Thymus (tissue), 11 donors: Measurements from ENCODE around the gene C11orf16. TPM values are rescaled to one million over a fixed set of nuclear protein-coding genes. Genes with fewer than 3 reads are reported as not detected.
A peak's percentile ranks its signal among the peaks of the same experiment; 100 is the strongest.

Experiments
- DNase-seq, 9 donors: peaks; one replicate each; pipeline ENCODE4 v3.0.0-alpha.2; 2013; ENCODE audit warnings: low spot score in 9 of 9, low read depth in 6 of 9, missing footprints in 1 of 9
- H3K27ac ChIP-seq, 2 donors: one replicate each; pipeline ENCODE4 v1.5.1; 2013; ENCODE audit warnings: control low read depth in 1 of 2, low read depth in 1 of 2, low read length in 1 of 2, mild to moderate bottlenecking in 1 of 2, moderate library complexity in 1 of 2
- H3K27me3 ChIP-seq, 2 donors: one replicate each; pipeline ENCODE4 v1.5.1; 2013; ENCODE audit warnings: low read length in 1 of 2; ENCODE audit not compliant: control insufficient read depth in 2 of 2, insufficient read depth in 1 of 2
- H3K36me3 ChIP-seq, 2 donors: one replicate each; pipeline ENCODE4 v1.5.1; 2013; ENCODE audit warnings: low read length in 1 of 2, mild to moderate bottlenecking in 1 of 2, moderate library complexity in 1 of 2; ENCODE audit not compliant: control insufficient read depth in 2 of 2, insufficient read depth in 2 of 2
- H3K4me1 ChIP-seq, 2 donors: one replicate each; pipeline ENCODE4 v1.5.1; 2013; ENCODE audit warnings: low read length in 2 of 2; ENCODE audit not compliant: control insufficient read depth in 2 of 2, insufficient read depth in 2 of 2
- H3K4me3 ChIP-seq, 2 donors: one replicate each; pipeline ENCODE4 v1.5.1; 2013; ENCODE audit warnings: low read length in 2 of 2, control low read depth in 1 of 2, mild to moderate bottlenecking in 1 of 2
- H3K9me3 ChIP-seq, 2 donors: one replicate each; pipeline ENCODE4 v1.5.1; 2013; ENCODE audit warnings: low read length in 1 of 2, mild to moderate bottlenecking in 1 of 2; ENCODE audit not compliant: control insufficient read depth in 2 of 2, insufficient read depth in 1 of 2
- whole genome bisulfite sequencing: extraction: QIAGEN DNeasy Blood & Tissue Kit; methylation state at CpG from one replicate; pipeline ENCODE4 v1.1.7; 2013; 5-methylcytosine and 5-hydroxymethylcytosine counted together
- polyA plus RNA-seq: library from polyadenylated mRNA; stranded (reverse); fragments of 200-250 nt; gene quantifications from one replicate; pipeline ENCODE4 v1.2.3, GENCODE V29; 2013
- total RNA-seq: library from RNA; stranded (reverse); fragments of 120-200 nt; gene quantifications from one replicate; pipeline ENCODE4 v1.2.4, GENCODE V29; 2013
- donor health status: healthy.

The C11orf16 gene
- total and polyA plus RNA-seq, 2 donors, result 2.9 to 3.8 TPM

DNA sequence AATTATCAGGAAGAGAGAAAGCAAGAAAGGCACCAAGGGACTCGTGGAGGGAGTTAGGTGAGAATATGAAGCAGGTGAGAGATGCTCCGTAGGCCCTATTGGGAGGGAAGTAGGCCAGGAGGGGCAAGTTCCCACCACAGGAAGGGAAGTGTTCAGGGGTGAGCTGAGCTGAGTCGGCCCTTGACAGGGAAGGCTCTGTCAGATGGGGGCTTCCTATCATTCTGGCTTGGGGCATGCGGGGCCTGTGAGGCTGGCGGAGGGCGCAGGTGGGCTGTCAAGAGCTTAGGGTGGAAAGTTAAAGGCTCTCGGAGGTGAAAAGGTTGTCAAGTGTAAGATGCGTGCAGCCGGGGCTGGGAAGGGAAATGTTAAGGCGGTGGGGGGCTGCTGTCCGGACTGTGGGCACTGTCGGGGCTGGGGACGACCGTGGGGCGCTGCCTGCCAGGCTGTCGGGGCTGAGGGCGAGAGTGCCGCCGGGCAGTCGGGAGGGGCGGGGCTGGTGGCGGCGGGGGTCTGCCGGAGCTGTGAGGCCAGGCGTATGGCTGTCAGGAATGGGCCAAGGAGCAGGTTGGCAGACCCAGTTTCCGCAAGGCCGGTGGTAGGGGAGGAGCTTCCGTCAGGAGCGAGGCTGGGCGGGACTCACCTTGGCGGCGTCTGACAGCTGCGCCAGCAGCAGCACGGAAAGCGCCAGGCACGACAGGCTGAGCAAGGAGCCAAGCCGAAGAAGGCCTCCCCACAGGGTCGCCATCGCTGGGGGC is 31.0 kb upstream of the C11orf16 start:
- Histone ChIP-seq H3K27me3 (no peaks in the 10 kb centered on the region), H3K27ac (peak overlapping the region; percentile 89 to 97), H3K4me1 (peaks cover 16% of the 10 kb centered on the region in 2 donors), H3K9me3 (no peaks in the 10 kb centered on the region), H3K36me3 (no peaks in the 10 kb centered on the region), H3K4me3 (peak overlapping the region; percentile 77 to 93)
- 3% methylated on average over 39 of the region's 39 CpGs for WGBS
- DNase-seq, result peak in 7 of 9 donors; percentile 7 to 90 (median 73)

DNA sequence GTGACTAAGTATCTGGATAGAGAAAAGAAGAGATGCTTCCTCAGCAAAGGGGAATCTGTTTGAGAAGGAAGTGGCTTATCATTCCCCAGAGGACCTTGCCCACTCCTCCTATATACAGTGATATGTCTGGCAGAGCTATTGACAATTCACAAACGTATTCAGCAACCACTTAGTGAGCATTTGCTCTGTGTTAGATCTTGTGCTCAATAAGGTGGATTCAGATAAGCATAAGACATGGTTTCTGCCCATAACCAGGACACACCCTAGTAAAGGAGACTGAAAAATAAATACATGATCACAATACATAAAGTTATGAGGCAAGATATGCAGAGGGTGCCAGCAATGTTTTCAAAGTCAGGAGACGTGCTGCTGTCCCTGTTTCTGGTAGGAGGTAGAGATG is 30.1 kb upstream of the C11orf16 start:
- WGBS, result 65% methylated on average over 2 of the region's 2 CpGs
- H3K36me3 ChIP-seq, result no peaks in the 10 kb centered on the region
- H3K4me3 ChIP-seq, result peak overlapping the region in 1 of 2 donors; percentile 4
- H3K4me1 ChIP-seq, result peaks cover 16% of the 10 kb centered on the region in 2 donors
- H3K9me3 ChIP-seq, result no peaks in the 10 kb centered on the region
- no peaks in the 10 kb centered on the region for H3K27me3 ChIP-seq
- H3K27ac ChIP-seq, result peak overlapping the region in 1 of 2 donors; percentile 48
- no peak for DNase-seq

DNA sequence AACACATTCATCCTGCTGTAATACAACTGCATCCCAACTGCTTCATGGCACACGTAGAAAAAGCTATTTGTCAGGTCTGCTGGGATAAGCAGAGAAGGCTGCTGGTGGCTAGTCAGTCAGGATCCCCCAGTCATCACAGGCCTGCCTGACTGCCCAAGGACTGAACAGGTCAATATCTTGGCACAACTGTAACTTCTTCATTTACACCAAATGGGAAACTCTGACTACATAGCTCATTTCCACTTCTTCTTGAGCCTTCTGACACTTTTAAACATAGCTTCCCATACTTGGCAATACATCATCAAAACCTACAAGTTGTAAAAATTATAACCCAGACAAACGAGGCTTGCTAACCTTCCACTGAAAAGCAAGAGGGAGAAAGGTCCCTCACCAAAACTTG is 28.7 kb upstream of the C11orf16 start:
- H3K27me3 ChIP-seq, result no peaks in the 10 kb centered on the region
- H3K9me3 ChIP-seq, result no peaks in the 10 kb centered on the region
- H3K27ac ChIP-seq, result no peak overlapping the region
- peaks cover 2 to 3% of the 10 kb centered on the region in 2 donors for H3K36me3 ChIP-seq
- H3K4me3 ChIP-seq, result no peak overlapping the region
- 93% methylated on average over 2 of the region's 2 CpGs for WGBS
- no peak for DNase-seq
- peaks cover 16% of the 10 kb centered on the region in 2 donors for H3K4me1 ChIP-seq

DNA sequence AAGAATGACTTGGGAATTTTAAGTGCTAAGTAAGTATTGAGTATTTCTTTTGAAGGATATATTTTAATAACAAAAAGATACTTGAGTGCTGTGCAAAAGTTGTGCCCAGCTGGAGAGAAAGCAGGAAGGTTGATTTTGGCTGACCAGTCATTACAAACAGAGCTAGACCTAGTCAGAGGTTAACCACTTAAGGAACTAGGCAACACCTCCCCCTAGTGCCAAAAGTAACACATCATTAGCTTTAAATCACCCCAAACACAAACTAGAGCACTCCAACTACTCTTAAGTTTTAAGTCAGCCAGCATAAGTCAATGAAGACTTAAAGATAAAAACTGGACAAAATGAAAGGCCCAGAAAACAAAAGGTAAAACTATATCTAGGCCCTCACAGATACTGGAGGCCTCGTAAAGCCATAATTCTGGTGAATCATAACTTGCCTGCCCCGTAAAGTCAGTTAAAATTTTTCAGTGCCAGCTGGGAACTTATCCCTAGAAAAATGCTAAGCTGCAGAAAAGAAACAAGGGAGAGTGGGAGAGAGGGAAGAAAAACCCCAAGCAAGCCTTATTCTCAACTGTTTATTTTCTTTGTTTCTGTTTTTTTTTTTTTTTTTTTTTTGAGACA is 26.9 kb upstream of the C11orf16 start:
- 68% methylated on average over 2 of the region's 2 CpGs for WGBS
- Histone ChIP-seq H3K4me3 (no peak overlapping the region), H3K9me3 (no peaks in the 10 kb centered on the region), H3K27me3 (no peaks in the 10 kb centered on the region), H3K36me3 (peaks cover 10 to 15% of the 10 kb centered on the region in 2 donors), H3K4me1 (peaks cover 10 to 11% of the 10 kb centered on the region in 2 donors), H3K27ac (peak overlapping the region in 1 of 2 donors; percentile 13)
- peak in 7 of 9 donors; percentile 28 to 75 (median 42) for DNase-seq

DNA sequence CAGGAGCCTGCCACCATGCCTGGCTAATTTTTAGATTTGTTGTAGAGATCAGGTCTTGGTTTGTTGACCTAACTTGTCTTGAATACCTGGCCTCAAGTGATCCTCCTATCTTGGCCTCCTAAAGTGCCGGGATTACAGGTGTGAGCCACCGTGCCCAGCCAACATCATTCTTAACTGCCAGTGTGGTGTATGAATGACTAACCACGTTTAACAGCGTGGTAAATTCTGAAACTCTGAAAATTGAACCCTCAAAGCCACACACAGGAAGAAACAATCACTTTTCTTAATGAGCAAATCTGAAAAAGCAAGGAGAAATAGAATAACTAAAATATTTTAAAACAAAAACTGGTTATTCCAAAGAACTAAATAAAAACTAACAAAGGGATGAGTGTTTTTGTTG is 24.1 kb upstream of the C11orf16 start:
- no peak overlapping the region for H3K4me3 ChIP-seq
- peaks cover 13 to 21% of the 10 kb centered on the region in 2 donors for H3K36me3 ChIP-seq
- no peaks in the 10 kb centered on the region for H3K9me3 ChIP-seq
- H3K27me3 ChIP-seq, result no peaks in the 10 kb centered on the region
- 73% methylated on average over 4 of the region's 4 CpGs for WGBS
- DNase-seq, result no peak
- H3K4me1 ChIP-seq, result no peaks in the 10 kb centered on the region
- H3K27ac ChIP-seq, result no peak overlapping the region

DNA sequence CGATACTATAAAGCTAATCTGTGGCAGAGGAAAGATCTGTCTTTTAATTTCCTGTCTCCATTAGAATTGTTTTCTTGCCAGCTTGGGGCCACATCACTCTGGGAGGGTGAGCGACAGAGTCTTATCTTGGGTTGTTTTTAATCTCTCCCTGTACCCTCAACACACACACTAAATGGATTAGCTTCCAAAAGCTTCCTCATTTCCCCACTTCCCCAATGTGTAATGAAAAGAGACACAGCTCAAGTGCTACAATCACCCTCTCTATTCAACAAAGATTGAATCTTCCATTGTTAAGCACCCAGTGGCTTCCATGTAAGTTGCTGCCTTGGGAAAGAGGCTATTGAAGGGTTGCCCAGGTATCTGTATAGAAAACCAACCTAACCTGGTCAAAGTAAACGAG is 16.1 kb upstream of the C11orf16 start:
- WGBS, result 80% methylated on average over 3 of the region's 3 CpGs
- DNase-seq, result no peak
- no peaks in the 10 kb centered on the region for H3K4me1 ChIP-seq
- no peaks in the 10 kb centered on the region for H3K27me3 ChIP-seq
- no peak overlapping the region for H3K27ac ChIP-seq
- H3K9me3 ChIP-seq, result no peaks in the 10 kb centered on the region
- H3K36me3 ChIP-seq, result peaks cover 12 to 18% of the 10 kb centered on the region in 2 donors
- no peak overlapping the region for H3K4me3 ChIP-seq

DNA sequence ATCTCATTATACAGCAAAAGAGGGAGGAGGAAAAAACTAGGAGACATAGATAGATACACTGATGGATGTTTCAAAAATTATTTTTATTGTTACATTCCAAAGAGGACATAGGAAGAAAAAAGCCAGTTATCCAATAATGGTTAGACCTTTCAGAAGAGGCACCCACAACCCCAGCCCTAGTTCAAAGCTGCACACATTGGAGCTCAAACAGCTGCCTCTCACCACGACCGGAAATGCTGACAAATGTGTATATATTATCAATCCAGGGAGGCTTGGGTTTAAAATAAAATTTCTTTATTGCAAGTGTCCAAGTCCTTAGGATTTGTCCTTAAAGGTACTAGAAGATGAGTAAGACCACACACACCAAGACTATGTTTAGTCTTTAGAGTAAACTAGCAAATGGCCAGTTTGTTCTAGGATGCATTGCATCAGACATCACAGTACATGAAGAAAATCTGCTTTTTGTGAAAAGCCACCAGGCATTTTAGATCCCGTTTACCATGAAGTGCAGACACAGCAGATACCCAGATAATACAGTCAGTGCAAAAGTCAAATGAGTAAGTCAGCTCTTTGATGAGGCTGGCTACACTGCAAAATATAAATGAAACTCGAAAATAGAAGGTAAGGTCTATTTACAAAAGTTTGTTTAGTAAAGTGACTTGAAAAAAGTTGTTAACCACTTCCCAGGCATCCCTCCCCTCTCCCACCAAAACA is 14.6 kb upstream of the C11orf16 start:
- Histone ChIP-seq H3K9me3 (no peaks in the 10 kb centered on the region), H3K27me3 (no peaks in the 10 kb centered on the region), H3K4me3 (no peak overlapping the region), H3K27ac (no peak overlapping the region), H3K36me3 (peaks cover 9 to 18% of the 10 kb centered on the region in 2 donors), H3K4me1 (no peaks in the 10 kb centered on the region)
- WGBS, result 89% methylated on average over 4 of the region's 4 CpGs
- peak in 1 of 9 donors; percentile 32 for DNase-seq

DNA sequence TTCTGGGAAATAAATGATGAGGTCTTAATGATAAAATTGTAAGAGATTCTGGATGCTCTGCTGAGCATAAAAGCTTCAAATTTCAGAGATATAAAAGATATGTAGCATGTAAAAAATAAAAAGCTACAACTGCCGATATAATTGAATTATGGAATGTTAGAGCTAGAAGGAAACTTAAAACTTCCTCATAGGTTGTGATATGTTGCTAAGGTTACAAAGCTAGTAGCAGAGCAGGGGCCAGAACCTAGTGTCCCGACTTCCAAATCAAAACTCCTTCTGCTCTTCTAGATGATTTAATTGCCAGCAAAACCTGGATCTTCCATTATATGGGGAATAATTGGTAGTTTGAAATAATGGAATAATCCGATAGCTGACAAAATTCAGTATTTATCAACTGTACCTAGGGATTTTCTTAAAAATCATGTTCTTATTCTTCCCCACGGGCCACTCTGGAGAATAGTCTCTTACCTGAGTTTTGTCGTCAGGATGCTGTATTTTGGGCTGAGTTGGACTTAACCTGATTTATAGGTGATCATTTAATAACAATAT is 9.8 kb upstream of the C11orf16 start, which contains the start of gene ASCL3:
ASCL3 (minus strand) TSS at position 499 of the 549 bp plus-strand sequence. CDS start 4,855 bp downstream, outside the sequence.
- Histone ChIP-seq H3K36me3 (peaks cover 4% of the 10 kb centered on the region in 2 donors), H3K4me3 (no peak within 1 kb of the TSS), H3K27me3 (no peaks in the 10 kb centered on the region), H3K27ac (no peak within 1 kb of the TSS), H3K4me1 (no peaks in the 10 kb centered on the region), H3K9me3 (no peaks in the 10 kb centered on the region)
- WGBS, result 87% methylated on average over 5 of the region's 5 CpGs
- no peak for DNase-seq
